GM18520 (cell line): ENCODE results near the gene IL9.

Experiments used
- ATAC-seq: cut with Tn5 transposase; IDR thresholded peaks from one replicate; pipeline ENCODE4 v1.9.1; 2021; ENCODE audit not compliant: unreplicated experiment

Gene IL9

GRCh38 chr5:135895474-135896006 is at the start of gene IL9:
TSS of gene IL9 (minus strand) at chr5:135895841. CDS start at chr5:135895816, 25 bp downstream.
- no peak for ATAC-seq

GRCh38 chr5:135944967-135945560 is 49.4 kb upstream of the IL9 start:
- no peak for ATAC-seq

DNA sequence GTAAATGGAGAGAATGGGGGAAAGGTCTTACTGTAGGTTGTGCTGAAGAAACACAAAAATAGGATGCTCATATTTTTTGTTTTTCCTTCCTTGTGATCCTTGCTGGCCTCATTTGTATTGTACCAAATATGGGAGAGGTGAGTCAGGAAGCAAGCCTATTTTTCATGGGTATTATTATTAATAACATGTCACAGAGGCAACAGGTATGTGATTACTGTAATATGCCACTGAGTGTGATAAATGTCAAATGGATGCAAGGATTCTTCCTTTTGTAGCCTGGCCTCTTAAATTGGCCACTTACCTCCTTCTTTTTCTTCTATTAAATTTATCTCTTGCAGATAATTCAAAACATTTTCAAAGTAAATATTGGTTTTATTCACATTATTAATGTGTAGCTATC is 48.9 kb upstream of the IL9 start:
- no peak for ATAC-seq

DNA sequence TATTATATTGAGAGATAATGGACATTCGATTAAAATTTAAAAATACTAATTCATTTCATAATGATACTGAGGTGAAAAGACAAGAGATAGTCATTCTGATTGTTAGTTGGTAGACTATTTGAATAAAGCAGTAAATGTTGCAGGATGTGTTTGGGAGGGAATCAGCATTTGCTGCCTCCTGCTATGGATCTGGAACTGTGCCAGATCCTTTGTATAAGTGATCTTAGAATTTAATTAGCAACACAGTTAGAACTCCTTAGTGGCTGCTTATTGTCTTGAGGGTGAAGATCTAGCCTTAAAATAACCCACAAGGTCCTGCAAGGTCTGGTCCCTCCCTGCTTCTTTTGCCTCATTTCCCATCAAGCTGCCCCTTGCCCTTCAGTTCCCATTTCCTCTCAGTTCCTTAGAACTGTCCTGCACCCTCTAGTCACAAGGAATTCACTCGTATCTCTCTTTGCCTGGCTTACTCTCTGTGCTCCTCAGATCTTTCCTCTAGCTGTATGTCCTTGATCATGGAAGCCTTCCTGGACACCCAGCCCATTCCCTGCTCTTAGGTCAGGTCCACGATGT is 46.6 kb upstream of the IL9 start:
- ATAC-seq: no peak

GRCh38 chr5:135941711-135942110 is 46.1 kb upstream of the IL9 start:
- ATAC-seq: no peak

DNA sequence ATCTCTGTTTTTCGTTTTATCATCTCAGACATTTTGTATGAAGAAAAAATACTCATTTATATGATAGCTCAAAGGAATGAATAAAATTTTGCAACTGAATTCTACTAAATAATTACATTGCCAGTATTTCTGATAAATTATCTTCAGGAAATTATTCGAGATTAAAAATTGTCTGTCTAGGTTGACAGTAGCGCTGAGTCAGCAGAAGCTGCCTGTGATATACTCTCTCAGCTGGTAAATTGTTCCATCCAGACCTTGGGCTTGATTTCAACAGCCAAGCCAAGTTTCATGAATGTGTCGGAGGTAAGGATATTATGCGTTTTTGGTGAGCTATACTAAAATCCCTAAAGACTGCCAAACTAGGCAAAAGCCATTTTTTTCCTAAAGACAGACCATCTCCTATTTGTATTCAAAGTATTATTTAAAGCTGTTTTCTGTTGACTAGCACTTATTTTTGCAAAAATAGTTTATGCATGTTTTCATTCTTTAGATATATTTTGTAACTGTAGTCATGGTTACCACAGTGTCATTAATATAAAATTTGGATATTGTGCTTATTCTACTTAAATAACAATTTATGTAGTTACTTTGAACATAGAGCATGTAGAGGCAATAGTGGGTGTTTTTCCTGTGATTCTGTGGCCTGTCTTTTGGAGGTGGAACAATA is 41.7 kb upstream of the IL9 start:
- no peak for ATAC-seq

DNA sequence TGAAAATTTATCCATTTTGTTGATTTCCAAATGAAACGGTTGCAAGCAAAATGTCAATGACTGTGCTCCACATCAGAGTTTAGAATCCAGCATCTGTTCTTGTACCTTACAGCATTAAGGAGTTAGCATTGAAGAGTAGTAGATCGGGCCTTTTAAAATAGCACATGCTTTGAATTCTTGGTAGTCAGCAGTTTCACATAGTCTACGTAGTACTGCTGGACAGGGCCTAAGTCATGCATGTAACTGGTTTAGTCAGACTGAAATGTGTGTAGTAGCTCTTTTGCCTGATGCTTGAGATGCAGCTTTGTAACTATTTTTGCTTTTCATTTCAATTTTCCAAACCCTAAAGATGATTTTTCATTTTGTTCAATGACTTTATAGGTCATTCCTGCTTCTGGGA is 39.3 kb upstream of the IL9 start:
- ATAC-seq: no peak

GRCh38 chr5:135930949-135931295 is 35.3 kb upstream of the IL9 start:
- no peak for ATAC-seq

GRCh38 chr5:135930029-135930948 is 34.6 kb upstream of the IL9 start:
- no peak for ATAC-seq

- ATAC-seq: no peak
Measured at GRCh38 chr5:135921388-135921787, 25.7 kb upstream of the IL9 start.

DNA sequence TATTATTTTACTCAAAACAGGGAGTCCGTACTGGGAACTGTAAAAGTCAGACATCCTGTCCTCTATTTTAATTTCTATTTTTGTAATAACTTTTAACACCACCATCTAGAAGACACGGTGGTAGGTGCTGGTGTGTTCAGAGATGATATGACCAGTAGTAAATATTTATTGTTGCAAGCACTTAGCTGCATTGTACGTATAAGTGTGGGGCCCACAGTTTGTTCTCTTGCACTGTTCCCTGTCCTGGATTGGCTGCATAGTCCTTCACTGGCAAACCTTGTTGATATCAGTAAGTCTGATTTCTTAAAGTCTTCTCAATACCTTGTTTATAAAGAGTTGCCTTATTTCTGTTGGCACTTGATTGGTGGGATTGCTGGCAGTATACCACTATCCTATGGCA is 24.6 kb upstream of the IL9 start:
- ATAC-seq: no peak

DNA sequence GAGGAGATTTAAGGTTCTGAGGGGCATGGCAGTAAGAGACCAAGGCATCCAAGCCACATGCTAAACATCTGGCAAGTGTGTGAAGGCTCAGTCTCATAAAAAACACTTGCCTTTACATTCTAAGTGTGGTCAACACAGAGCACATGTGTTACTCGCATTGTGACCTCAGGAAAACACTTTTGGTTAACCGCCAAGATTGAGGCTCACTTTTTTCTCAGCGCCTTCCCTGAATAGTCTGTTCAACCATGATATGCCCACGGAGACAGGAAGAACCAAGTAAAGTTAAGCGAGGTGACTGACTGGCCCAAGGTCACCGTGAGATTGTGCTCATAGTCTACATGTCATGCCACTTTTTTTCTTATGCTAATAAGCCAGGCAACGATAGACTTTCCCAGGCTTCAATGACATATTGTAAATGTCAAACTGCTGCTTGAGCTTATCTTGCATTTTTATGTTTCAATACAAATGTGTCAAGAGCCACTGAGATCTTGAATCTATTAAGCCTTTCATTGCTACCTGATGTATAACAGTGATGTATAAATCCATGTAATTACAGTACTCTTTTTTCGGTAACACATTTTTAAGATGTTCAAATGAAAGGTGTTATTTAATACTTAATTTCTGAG is 21.1 kb upstream of the IL9 start:
- no peak for ATAC-seq

GRCh38 chr5:135915466-135916001 is 19.9 kb upstream of the IL9 start:
- ATAC-seq: no peak

DNA sequence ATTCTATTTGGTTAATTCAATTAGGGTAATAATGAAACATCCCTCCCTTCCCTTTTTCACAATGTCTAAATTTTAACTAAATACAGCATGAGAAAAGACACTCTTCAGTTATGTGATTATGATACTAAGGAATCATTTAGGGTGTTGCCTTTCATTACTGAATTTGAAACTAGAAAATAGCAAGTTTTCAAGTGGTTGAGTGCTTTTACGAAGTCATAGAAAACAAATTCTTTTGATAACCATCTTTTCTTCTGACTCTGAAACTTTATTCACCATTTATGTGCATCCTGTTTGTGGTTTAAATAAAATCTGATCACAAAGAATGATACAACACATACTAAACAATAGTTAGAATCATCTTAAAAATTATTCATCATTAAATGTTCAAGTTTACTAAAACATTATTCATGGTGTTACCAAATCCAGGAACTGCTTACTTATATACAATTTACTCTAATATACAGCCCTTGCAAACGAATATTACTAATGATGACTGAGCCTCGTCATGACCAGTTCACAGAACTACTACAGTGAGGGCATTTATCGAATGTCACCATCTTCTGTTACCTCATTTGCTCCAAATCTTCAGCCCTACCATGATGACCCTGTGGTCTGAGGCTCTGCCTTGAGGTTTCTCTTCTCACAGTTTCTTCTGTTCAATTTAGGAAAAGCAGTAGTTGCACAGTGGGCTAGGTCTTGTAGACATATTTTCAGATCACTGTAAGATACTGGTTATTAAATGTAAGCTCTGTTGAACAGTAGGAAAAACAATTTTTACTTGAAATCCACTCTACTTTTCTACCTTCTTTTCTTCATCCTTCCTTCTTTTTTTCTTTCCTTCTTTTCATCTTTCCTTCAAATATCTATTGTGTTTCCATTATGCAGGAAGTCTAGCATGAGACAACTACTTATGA is 18.3 kb upstream of the IL9 start:
- ATAC-seq: no peak

GRCh38 chr5:135905144-135905543 is 9.5 kb upstream of the IL9 start:
- no peak for ATAC-seq

- ATAC-seq: no peak
Measured at GRCh38 chr5:135901633-135902032, 6.0 kb upstream of the IL9 start.

DNA sequence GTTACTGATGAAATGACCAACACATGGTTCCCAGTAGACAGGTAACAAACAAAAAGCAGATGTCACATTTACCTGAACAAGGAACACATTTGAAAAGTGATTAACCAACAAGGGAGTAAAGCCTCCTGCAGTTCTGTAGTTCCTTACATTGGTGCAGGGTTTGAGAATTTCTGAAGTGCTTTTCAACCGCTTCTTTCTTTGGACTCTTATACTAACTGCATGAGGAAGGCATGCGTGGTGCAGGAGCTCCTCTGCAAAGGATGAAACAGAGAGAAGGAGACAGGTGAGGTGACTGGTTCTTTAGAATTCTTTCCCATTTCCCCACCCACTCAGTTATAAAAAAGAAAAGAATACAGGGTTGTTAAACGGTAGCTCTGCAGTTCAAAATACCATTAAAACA is 4.6 kb upstream of the IL9 start:
- ATAC-seq: no peak

DNA sequence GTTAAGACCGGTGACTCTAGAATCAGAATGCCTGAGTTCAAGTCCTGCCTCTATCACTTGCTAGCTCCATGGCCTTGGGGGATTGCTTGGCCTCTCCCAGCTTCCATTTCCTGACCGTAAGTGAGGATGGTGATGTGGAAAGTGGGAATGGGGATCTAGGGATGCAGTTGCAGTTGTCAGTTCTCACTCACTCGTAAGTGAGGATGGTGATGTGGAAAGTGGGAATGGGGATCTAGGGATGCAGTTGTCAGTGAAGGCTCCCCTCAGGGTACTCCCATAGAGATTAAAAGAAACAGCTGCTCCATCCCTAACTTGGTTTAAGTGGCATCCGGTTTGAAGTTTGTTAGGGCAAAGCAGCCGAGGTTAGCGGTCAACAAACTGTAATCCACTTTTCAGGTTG is 3.0 kb upstream of the IL9 start:
- no peak for ATAC-seq

GRCh38 chr5:135894789-135895188 is 852 bp downstream of the IL9 start:
- no peak for ATAC-seq

DNA sequence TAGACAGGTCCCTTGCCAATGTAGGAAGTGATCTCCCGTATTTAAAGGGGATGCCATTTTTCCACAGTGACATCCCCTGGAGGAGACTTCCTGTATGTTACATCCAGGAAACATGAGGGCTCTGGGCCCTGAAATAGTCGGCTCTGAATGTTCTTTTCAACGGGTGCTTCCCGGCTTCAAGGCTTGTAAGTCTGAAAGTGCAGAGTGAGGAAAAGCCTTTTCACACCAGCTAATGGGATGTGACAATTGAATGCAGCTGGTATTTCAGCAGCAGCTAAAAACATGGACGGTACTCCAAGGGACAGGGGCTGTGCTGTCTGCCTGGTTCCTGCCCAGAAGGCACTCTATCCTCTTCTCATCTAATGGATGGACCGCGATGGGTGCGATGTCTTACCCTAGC is 1.4 kb downstream of the IL9 start:
- ATAC-seq: no peak
